ENCODE results near the gene HBQ1. TPM values are rescaled to one million over a fixed set of nuclear protein-coding genes. Genes with fewer than 3 reads are reported as not detected.

Gene HBQ1
- 1.1 and 1.5 TPM in 2 replicates for total RNA-seq (ENCODE audit: low replicate concordance)
- long read RNA-seq: 0 reads

DNA sequence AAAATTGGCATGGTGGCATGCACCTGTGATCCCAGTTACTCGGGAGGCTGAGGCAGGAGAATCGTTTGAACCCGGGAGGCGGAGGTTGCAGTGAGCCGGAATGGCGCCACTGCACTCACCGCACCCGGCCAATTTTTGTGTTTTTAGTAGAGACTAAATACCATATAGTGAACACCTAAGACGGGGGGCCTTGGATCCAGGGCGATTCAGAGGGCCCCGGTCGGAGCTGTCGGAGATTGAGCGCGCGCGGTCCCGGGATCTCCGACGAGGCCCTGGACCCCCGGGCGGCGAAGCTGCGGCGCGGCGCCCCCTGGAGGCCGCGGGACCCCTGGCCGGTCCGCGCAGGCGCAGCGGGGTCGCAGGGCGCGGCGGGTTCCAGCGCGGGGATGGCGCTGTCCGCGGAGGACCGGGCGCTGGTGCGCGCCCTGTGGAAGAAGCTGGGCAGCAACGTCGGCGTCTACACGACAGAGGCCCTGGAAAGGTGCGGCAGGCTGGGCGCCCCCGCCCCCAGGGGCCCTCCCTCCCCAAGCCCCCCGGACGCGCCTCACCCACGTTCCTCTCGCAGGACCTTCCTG, at the start of gene HBQ1:
Gene HBQ1, plus strand, starts transcription at position 359 of the 575 bp plus-strand sequence. Its CDS starts 28 bp downstream, at position 387.
- Mint-ChIP-seq H3K9me3 (no peaks in the 10 kb centered on the region), H3K4me1 (ENCODE audit: unreplicated experiment) (peaks cover 6% of the 10 kb centered on the region), H3K4me3 (peak within 1 kb of the TSS; percentile 65), H3K36me3 (no peaks in the 10 kb centered on the region), H3K27ac (no peak within 1 kb of the TSS), H3K27me3 (peaks cover 37% of the 10 kb centered on the region)
- TF ChIP-seq, protein P1, sequence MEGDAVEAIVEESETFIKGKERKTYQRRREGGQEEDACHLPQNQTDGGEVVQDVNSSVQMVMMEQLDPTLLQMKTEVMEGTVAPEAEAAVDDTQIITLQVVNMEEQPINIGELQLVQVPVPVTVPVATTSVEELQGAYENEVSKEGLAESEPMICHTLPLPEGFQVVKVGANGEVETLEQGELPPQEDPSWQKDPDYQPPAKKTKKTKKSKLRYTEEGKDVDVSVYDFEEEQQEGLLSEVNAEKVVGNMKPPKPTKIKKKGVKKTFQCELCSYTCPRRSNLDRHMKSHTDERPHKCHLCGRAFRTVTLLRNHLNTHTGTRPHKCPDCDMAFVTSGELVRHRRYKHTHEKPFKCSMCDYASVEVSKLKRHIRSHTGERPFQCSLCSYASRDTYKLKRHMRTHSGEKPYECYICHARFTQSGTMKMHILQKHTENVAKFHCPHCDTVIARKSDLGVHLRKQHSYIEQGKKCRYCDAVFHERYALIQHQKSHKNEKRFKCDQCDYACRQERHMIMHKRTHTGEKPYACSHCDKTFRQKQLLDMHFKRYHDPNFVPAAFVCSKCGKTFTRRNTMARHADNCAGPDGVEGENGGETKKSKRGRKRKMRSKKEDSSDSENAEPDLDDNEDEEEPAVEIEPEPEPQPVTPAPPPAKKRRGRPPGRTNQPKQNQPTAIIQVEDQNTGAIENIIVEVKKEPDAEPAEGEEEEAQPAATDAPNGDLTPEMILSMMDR (conservative IDR thresholded peaks at IDR 0.05): peak; percentile 78
- DNase-seq (ENCODE audit: extremely low spot score, unreplicated experiment): peak; percentile 79

- Mint-ChIP-seq H3K4me1 (ENCODE audit: unreplicated experiment) (no peaks in the 10 kb centered on the region), H3K36me3 (peaks cover 4% of the 10 kb centered on the region), H3K9me3 (no peaks in the 10 kb centered on the region), H3K27ac (no peak overlapping the region), H3K27me3 (no peaks in the 10 kb centered on the region), H3K4me3 (no peak overlapping the region)
- no peak for DNase-seq (ENCODE audit: extremely low spot score, unreplicated experiment)
- TF ChIP-seq, protein P1 (conservative IDR thresholded peaks at IDR 0.05): no peak
Measured at GRCh38 chr16:130533-131173, 49.6 kb upstream of the HBQ1 start.

DNA sequence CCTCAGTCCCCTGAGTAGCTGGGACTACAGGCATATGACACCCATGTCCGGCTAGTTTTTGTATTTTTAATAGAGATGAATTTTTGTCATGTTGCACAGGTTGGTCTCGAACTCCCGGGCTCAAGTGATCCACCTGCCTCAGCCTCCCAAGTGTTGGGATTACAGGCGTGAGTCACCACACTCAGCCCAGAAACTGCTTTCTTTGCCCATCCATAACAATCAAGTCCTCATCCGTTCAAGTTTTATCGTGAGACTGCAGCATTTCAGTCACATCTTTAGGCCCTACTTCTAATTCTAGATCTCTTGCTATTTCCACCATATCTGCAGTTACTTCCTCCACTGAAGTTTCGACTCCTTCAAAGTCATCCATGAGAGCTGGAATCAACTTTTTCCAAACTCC, 48.1 kb upstream of the HBQ1 start:
- Mint-ChIP-seq H3K27ac (no peak overlapping the region), H3K27me3 (no peaks in the 10 kb centered on the region)
- TF ChIP-seq, protein P1 (conservative IDR thresholded peaks at IDR 0.05): no peak

GRCh38 chr16:133716-134115, 46.5 kb upstream of the HBQ1 start:
- peaks cover 8% of the 10 kb centered on the region for H3K36me3 Mint-ChIP-seq
- H3K4me3 Mint-ChIP-seq: no peak overlapping the region
- TF ChIP-seq, protein P1 (conservative IDR thresholded peaks at IDR 0.05): no peak
- no peak for DNase-seq (ENCODE audit: extremely low spot score, unreplicated experiment)
- H3K9me3 Mint-ChIP-seq: no peaks in the 10 kb centered on the region
- H3K27me3 Mint-ChIP-seq: no peaks in the 10 kb centered on the region
- H3K4me1 Mint-ChIP-seq (ENCODE audit: unreplicated experiment): peaks cover 6% of the 10 kb centered on the region
- no peak overlapping the region for H3K27ac Mint-ChIP-seq

More for the DNA sequence above, 48.1 kb upstream of the HBQ1 start:
- Mint-ChIP-seq H3K36me3 (peaks cover 8% of the 10 kb centered on the region), H3K4me3 (no peak overlapping the region), H3K9me3 (no peaks in the 10 kb centered on the region), H3K4me1 (ENCODE audit: unreplicated experiment) (peaks cover 6% of the 10 kb centered on the region)
- no peak for DNase-seq (ENCODE audit: extremely low spot score, unreplicated experiment)

DNA sequence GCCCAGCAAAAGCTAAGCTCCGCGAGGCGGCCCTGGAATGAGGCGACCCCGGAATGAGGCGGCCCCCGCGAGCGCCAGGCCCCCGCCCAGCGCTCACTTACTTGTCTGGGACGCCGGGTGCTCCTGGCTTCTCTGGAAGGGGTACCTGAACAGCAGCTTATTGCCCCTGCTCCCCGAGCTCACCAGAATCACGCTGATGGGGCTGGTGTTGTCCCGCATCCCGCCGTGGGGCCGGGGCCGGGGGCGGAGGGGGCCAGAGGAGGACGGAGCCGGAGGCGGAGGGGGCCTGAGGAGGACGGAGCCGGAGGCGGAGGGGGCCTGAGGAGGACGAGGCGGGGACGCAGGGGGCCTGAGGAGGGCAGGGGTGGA, 42.2 kb upstream of the HBQ1 start:
- peak; percentile 76 for DNase-seq (ENCODE audit: extremely low spot score, unreplicated experiment)
- TF ChIP-seq, protein P1 (conservative IDR thresholded peaks at IDR 0.05): no peak
- peak overlapping the region; percentile 89 for H3K4me3 Mint-ChIP-seq

More for the DNA sequence above, 42.2 kb upstream of the HBQ1 start:
- peak overlapping the region; percentile 59 for H3K27ac Mint-ChIP-seq
- H3K36me3 Mint-ChIP-seq: peaks cover 8% of the 10 kb centered on the region
- H3K9me3 Mint-ChIP-seq: no peaks in the 10 kb centered on the region
- H3K4me1 Mint-ChIP-seq (ENCODE audit: unreplicated experiment): peaks cover 6% of the 10 kb centered on the region
- no peaks in the 10 kb centered on the region for H3K27me3 Mint-ChIP-seq
